ENCODE data around the gene PSME2. TPM values are rescaled to one million over a fixed set of nuclear protein-coding genes. Genes with fewer than 3 reads are reported as not detected.

Gene PSME2
- total RNA-seq, 2 donors from 2014 or later: 106 to 112 TPM

- Histone ChIP-seq H3K36me3 (ENCODE audit: control insufficient read depth, insufficient read depth, low read length) (peaks cover 51% of the 10 kb centered on the region), H3K27me3 (ENCODE audit: control insufficient read depth, insufficient read depth, low read length, poor library complexity, severe bottlenecking) (no peaks in the 10 kb centered on the region), H3K4me1 (ENCODE audit: control insufficient read depth, insufficient read depth, low read length) (no peaks in the 10 kb centered on the region), H3K4me3 (ENCODE audit: low read length) (no peak overlapping the region), H3K9me3 (ENCODE audit: control insufficient read depth, low read length) (no peaks in the 10 kb centered on the region), H3K27ac (ENCODE audit: low read depth, low read length) (no peak overlapping the region), H3K9ac (ENCODE audit: extremely low read depth, low read length, poor library complexity, severe bottlenecking) (no peak overlapping the region)
- DNase-seq: no peak
- no peak overlapping the region for H3K27ac Mint-ChIP-seq
- H3K36me3 Mint-ChIP-seq (ENCODE audit: low read depth): peaks cover 61% of the 10 kb centered on the region
- H3K4me3 Mint-ChIP-seq: no peak overlapping the region
- no peak for TF ChIP-seq CTCF (conservative IDR thresholded peaks at IDR 0.05)
- no peaks in the 10 kb centered on the region for H3K27me3 Mint-ChIP-seq (ENCODE audit: insufficient read depth)
- 89 to 98% methylated on average over 10 to 14 of the region's 14 CpGs for WGBS, 2 experiments (ENCODE audit: insufficient coverage in 1 of 2, insufficient read length in 1 of 2)
- H3K4me1 Mint-ChIP-seq: no peaks in the 10 kb centered on the region
- no peaks in the 10 kb centered on the region for H3K9me3 Mint-ChIP-seq
These were observed 33.0 kb upstream of the PSME2 start for GRCh38 chr14:24179294-24179960.

- H3K4me1 Mint-ChIP-seq: no peaks in the 10 kb centered on the region
- H3K36me3 Mint-ChIP-seq (ENCODE audit: low read depth): peaks cover 59% of the 10 kb centered on the region
These were observed 32.2 kb upstream of the PSME2 start for GRCh38 chr14:24178399-24179178.

GRCh38 chr14:24177891-24178290 is 31.5 kb upstream of the PSME2 start:
- no peak overlapping the region for H3K9ac ChIP-seq (ENCODE audit: extremely low read depth, low read length, poor library complexity, severe bottlenecking)
- H3K4me1 ChIP-seq (ENCODE audit: control insufficient read depth, insufficient read depth, low read length): no peaks in the 10 kb centered on the region
- H3K9me3 ChIP-seq (ENCODE audit: control insufficient read depth, low read length): no peaks in the 10 kb centered on the region
- Mint-ChIP-seq H3K36me3 (ENCODE audit: low read depth) (peaks cover 58% of the 10 kb centered on the region), H3K27ac (no peak overlapping the region), H3K4me1 (no peaks in the 10 kb centered on the region), H3K4me3 (no peak overlapping the region), H3K9me3 (no peaks in the 10 kb centered on the region), H3K27me3 (ENCODE audit: insufficient read depth) (no peaks in the 10 kb centered on the region)
- DNase-seq: no peak
- H3K36me3 ChIP-seq (ENCODE audit: control insufficient read depth, insufficient read depth, low read length): peaks cover 37% of the 10 kb centered on the region
- no peak overlapping the region for H3K27ac ChIP-seq (ENCODE audit: low read depth, low read length)
- H3K27me3 ChIP-seq (ENCODE audit: control insufficient read depth, insufficient read depth, low read length, poor library complexity, severe bottlenecking): no peaks in the 10 kb centered on the region
- TF ChIP-seq CTCF (conservative IDR thresholded peaks at IDR 0.05): no peak
- no peak overlapping the region for H3K4me3 ChIP-seq (ENCODE audit: low read length)
- 95 to 100% methylated on average over 3 to 13 of the region's 14 CpGs for WGBS, 2 experiments (ENCODE audit: insufficient coverage in 1 of 2, insufficient read length in 1 of 2)

More at GRCh38 chr14:24178399-24179178, 32.2 kb upstream of the PSME2 start:
- Histone ChIP-seq H3K9me3 (ENCODE audit: control insufficient read depth, low read length) (no peaks in the 10 kb centered on the region), H3K4me1 (ENCODE audit: control insufficient read depth, insufficient read depth, low read length) (no peaks in the 10 kb centered on the region), H3K36me3 (ENCODE audit: control insufficient read depth, insufficient read depth, low read length) (peaks cover 44% of the 10 kb centered on the region), H3K4me3 (ENCODE audit: low read length) (no peak overlapping the region), H3K27me3 (ENCODE audit: control insufficient read depth, insufficient read depth, low read length, poor library complexity, severe bottlenecking) (no peaks in the 10 kb centered on the region), H3K27ac (ENCODE audit: low read depth, low read length) (no peak overlapping the region), H3K9ac (ENCODE audit: extremely low read depth, low read length, poor library complexity, severe bottlenecking) (no peak overlapping the region)
- Mint-ChIP-seq H3K9me3 (no peaks in the 10 kb centered on the region), H3K27ac (no peak overlapping the region), H3K4me3 (no peak overlapping the region), H3K27me3 (ENCODE audit: insufficient read depth) (no peaks in the 10 kb centered on the region)
- no peak for DNase-seq
- 92 to 94% methylated on average over 4 to 12 of the region's 12 CpGs for WGBS, 2 experiments (ENCODE audit: insufficient coverage in 1 of 2, insufficient read length in 1 of 2)
- TF ChIP-seq CTCF (conservative IDR thresholded peaks at IDR 0.05): no peak
